Ovary (tissue), 3 donors: ENCODE data around the gene PPFIBP2.

Source experiments
- EP300 ChIP-seq: sonication (generic); formaldehyde crosslinking; IDR thresholded peaks from one replicate; pipeline ENCODE4 v1.6.1; 2017; ENCODE audit warnings: antibody characterized with exemption
- POLR2A ChIP-seq: fragments of 450-650 bp; IDR thresholded peaks from one replicate; pipeline ENCODE4 v1.6.1; 2017; ENCODE audit warnings: antibody characterized with exemption, mild to moderate bottlenecking, moderate library complexity
- TF ChIP-seq, protein P1 (sequence below), 3 donors: fragments of 450-650 bp in 2 of 3; fragments of 200-600 bp in 1 of 3; IDR thresholded peaks; one replicate each; pipeline versions ENCODE4 v1.5.1 to v1.8.0; 2016 to 2022; ENCODE audit warnings: antibody characterized with exemption in 3 of 3, mild to moderate bottlenecking in 1 of 3
- donor health status: DM: no; HTN: no; CAD: no.

- TF ChIP-seq POLR2A = no peak
- TF ChIP-seq, protein P1, sequence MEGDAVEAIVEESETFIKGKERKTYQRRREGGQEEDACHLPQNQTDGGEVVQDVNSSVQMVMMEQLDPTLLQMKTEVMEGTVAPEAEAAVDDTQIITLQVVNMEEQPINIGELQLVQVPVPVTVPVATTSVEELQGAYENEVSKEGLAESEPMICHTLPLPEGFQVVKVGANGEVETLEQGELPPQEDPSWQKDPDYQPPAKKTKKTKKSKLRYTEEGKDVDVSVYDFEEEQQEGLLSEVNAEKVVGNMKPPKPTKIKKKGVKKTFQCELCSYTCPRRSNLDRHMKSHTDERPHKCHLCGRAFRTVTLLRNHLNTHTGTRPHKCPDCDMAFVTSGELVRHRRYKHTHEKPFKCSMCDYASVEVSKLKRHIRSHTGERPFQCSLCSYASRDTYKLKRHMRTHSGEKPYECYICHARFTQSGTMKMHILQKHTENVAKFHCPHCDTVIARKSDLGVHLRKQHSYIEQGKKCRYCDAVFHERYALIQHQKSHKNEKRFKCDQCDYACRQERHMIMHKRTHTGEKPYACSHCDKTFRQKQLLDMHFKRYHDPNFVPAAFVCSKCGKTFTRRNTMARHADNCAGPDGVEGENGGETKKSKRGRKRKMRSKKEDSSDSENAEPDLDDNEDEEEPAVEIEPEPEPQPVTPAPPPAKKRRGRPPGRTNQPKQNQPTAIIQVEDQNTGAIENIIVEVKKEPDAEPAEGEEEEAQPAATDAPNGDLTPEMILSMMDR (IDR thresholded peaks at IDR 0.05) = no peak
- no peak for TF ChIP-seq EP300
Observed at GRCh38 chr11:7561562-7561961, 47.8 kb downstream of the PPFIBP2 start.
